MM.1S (cell line): ENCODE measurements around the gene MYRFL.

Experiments
- DNase-seq: peaks from one replicate; pipeline ENCODE4 v3.0.0-alpha.2; 2015
- H2AFZ ChIP-seq: fragments of 300-600 bp; sonication (generic); 2 replicates; pipeline ENCODE4 v1.6.0; 2016; ENCODE audit warnings: antibody characterized with exemption, low read length
- H3F3A ChIP-seq: fragments of 300-600 bp; sonication (generic); 2 replicates; pipeline ENCODE4 v1.6.1; 2016; ENCODE audit warnings: mild to moderate bottlenecking, antibody characterized with exemption, low read length, moderate library complexity, mixed read lengths; ENCODE audit not compliant: insufficient read depth
- H3K27ac ChIP-seq: fragments of 300-600 bp; sonication (generic); 2 replicates; pipeline ENCODE4 v1.5.1; 2016; ENCODE audit warnings: mild to moderate bottlenecking, low read length
- H3K27me3 ChIP-seq: fragments of 300-600 bp; sonication (generic); replicated peaks from 2 replicates; pipeline ENCODE4 v1.6.0; 2016; ENCODE audit warnings: low read length; ENCODE audit not compliant: insufficient read depth
- H3K36me3 ChIP-seq: fragments of 300-600 bp; sonication (generic); replicated peaks from 2 replicates; pipeline ENCODE4 v1.6.1; 2016; ENCODE audit warnings: mild to moderate bottlenecking, low read length, mixed read lengths; ENCODE audit not compliant: insufficient read depth
- H3K4me1 ChIP-seq: fragments of 300-600 bp; sonication (generic); 2 replicates; pipeline ENCODE4 v1.6.1; 2016; ENCODE audit warnings: low read length, mixed read lengths
- H3K4me2 ChIP-seq: fragments of 300-600 bp; sonication (generic); 2 replicates; pipeline ENCODE4 v1.6.0; 2016; ENCODE audit warnings: low read depth, low read length
- H3K4me3 ChIP-seq: fragments of 300-600 bp; sonication (generic); 2 replicates; pipeline ENCODE4 v1.5.1; 2016; ENCODE audit warnings: low read length, mixed read lengths
- H3K79me2 ChIP-seq: fragments of 300-600 bp; sonication (generic); 2 replicates; pipeline ENCODE4 v1.6.1; 2016; ENCODE audit warnings: mixed run types, low read length, mixed read lengths
- H3K9ac ChIP-seq: fragments of 300-600 bp; sonication (generic); 2 replicates; pipeline ENCODE4 v1.6.1; 2016; ENCODE audit warnings: low read length, mixed read lengths
- H3K9me2 ChIP-seq: fragments of 300-600 bp; sonication (generic); replicated peaks from 2 replicates; pipeline ENCODE4 v1.6.1; 2016; ENCODE audit warnings: mild to moderate bottlenecking, low read length, mixed read lengths; ENCODE audit not compliant: insufficient read depth
- H3K9me3 ChIP-seq: fragments of 300-600 bp; sonication (generic); replicated peaks from 2 replicates; pipeline ENCODE4 v1.6.1; 2016; ENCODE audit warnings: mild to moderate bottlenecking, low read length, mixed read lengths; ENCODE audit not compliant: insufficient read depth
- H4K20me1 ChIP-seq: fragments of 300-600 bp; sonication (generic); 2 replicates; pipeline ENCODE4 v1.6.1; 2016; ENCODE audit warnings: mild to moderate bottlenecking, low read length, moderate library complexity, mixed read lengths; ENCODE audit not compliant: insufficient read depth
- CTCF ChIP-seq: fragments of 300-600 bp; sonication (generic); IDR thresholded peaks from 2 replicates; pipeline ENCODE4 v1.5.1; 2016; ENCODE audit warnings: antibody characterized with exemption, low read length, mixed read lengths
- EZH2 ChIP-seq: fragments of 300-600 bp; sonication (generic); optimal IDR thresholded peaks from 2 replicates; pipeline ENCODE3; 2017; ENCODE audit warnings: low read depth, mild to moderate bottlenecking, antibody characterized with exemption, low read length, mixed read lengths
- EZH2phosphoT487 ChIP-seq: fragments of 300-600 bp; sonication (generic); IDR thresholded peaks from 2 replicates; pipeline ENCODE4 v1.6.1; 2018; ENCODE audit warnings: antibody characterized with exemption, low read length

The MYRFL gene

GRCh38 chr12:69969011-69969410 lies 144.0 kb downstream of the MYRFL start:
- Histone ChIP-seq H3K9me2 (no peaks in the 10 kb centered on the region), H3K27ac (no peak overlapping the region), H3F3A (no peaks in the 10 kb centered on the region), H2AFZ (no peak overlapping the region), H3K4me3 (no peak overlapping the region), H3K9ac (no peak overlapping the region), H3K79me2 (no peaks in the 10 kb centered on the region), H4K20me1 (no peaks in the 10 kb centered on the region), H3K9me3 (no peaks in the 10 kb centered on the region), H3K4me2 (no peak overlapping the region), H3K27me3 (no peaks in the 10 kb centered on the region), H3K36me3 (no peaks in the 10 kb centered on the region), H3K4me1 (no peaks in the 10 kb centered on the region)
- DNase-seq, result no peak
- TF ChIP-seq EZH2, result no peak
- no peak for TF ChIP-seq CTCF
- no peak for TF ChIP-seq EZH2phosphoT487

- H3K4me3 ChIP-seq, result no peak overlapping the region
- H3K36me3 ChIP-seq, result no peaks in the 10 kb centered on the region
- no peaks in the 10 kb centered on the region for H3K9me3 ChIP-seq
- H3K9ac ChIP-seq, result no peak overlapping the region
- no peak for TF ChIP-seq CTCF
- TF ChIP-seq EZH2phosphoT487, result no peak
- TF ChIP-seq EZH2, result no peak
- H3K27me3 ChIP-seq, result no peaks in the 10 kb centered on the region
- no peaks in the 10 kb centered on the region for H4K20me1 ChIP-seq
- no peaks in the 10 kb centered on the region for H3K4me1 ChIP-seq
- no peak overlapping the region for H3K4me2 ChIP-seq
- no peak overlapping the region for H3K27ac ChIP-seq
- H3F3A ChIP-seq, result no peaks in the 10 kb centered on the region
- H3K9me2 ChIP-seq, result no peaks in the 10 kb centered on the region
- no peaks in the 10 kb centered on the region for H3K79me2 ChIP-seq
- H2AFZ ChIP-seq, result no peak overlapping the region
- no peak for DNase-seq
Observed at GRCh38 chr12:69972136-69972535, 147.1 kb downstream of the MYRFL start.

- no peaks in the 10 kb centered on the region for H3F3A ChIP-seq
- H3K4me1 ChIP-seq, result no peaks in the 10 kb centered on the region
- no peaks in the 10 kb centered on the region for H3K9me3 ChIP-seq
- no peaks in the 10 kb centered on the region for H3K9me2 ChIP-seq
- H3K27me3 ChIP-seq, result no peaks in the 10 kb centered on the region
- no peaks in the 10 kb centered on the region for H3K36me3 ChIP-seq
- H3K79me2 ChIP-seq, result no peaks in the 10 kb centered on the region
- H3K27ac ChIP-seq, result no peak overlapping the region
- H2AFZ ChIP-seq, result no peak overlapping the region
- H3K4me2 ChIP-seq, result no peak overlapping the region
- no peak for TF ChIP-seq EZH2
- TF ChIP-seq EZH2phosphoT487, result no peak
- TF ChIP-seq CTCF, result no peak
- no peak for DNase-seq
- no peaks in the 10 kb centered on the region for H4K20me1 ChIP-seq
- H3K9ac ChIP-seq, result no peak overlapping the region
- no peak overlapping the region for H3K4me3 ChIP-seq
Observed at GRCh38 chr12:69978020-69978419, 153.0 kb downstream of the MYRFL start.
